Neuron (in vitro differentiated cells): ENCODE measurements around the gene VWC2L.

Source experiments
- H2AFZ ChIP-seq: one replicate; pipeline ENCODE4 v1.6.1; 2013; ENCODE audit warnings: low read depth, mild to moderate bottlenecking, inconsistent platforms, low read length, moderate library complexity
- H3K27me3 ChIP-seq: one replicate; pipeline ENCODE4 v1.6.1; 2013; ENCODE audit warnings: low read length; ENCODE audit not compliant: insufficient read depth
- H3K36me3 ChIP-seq: one replicate; pipeline ENCODE4 v1.6.1; 2013; ENCODE audit warnings: low read length; ENCODE audit not compliant: insufficient read depth
- H3K4me1 ChIP-seq: one replicate; pipeline ENCODE4 v1.6.1; 2013; ENCODE audit warnings: low read length; ENCODE audit not compliant: insufficient read depth
- H3K4me3 ChIP-seq: 2 replicates; pipeline ENCODE4 v1.5.1; 2013; ENCODE audit warnings: mild to moderate bottlenecking, low read length, moderate library complexity
- H3K9me3 ChIP-seq: one replicate; pipeline ENCODE4 v1.6.1; 2013; ENCODE audit warnings: low read length

Gene VWC2L

GRCh38 chr2:214557884-214558283 is 147.0 kb downstream of the VWC2L start:
- no peaks in the 10 kb centered on the region for H3K36me3 ChIP-seq
- no peaks in the 10 kb centered on the region for H3K9me3 ChIP-seq
- H2AFZ ChIP-seq, result no peak overlapping the region
- H3K4me1 ChIP-seq, result peaks cover 6% of the 10 kb centered on the region
- H3K27me3 ChIP-seq, result no peaks in the 10 kb centered on the region
- H3K4me3 ChIP-seq, result no peak overlapping the region

- Histone ChIP-seq H3K36me3 (no peaks in the 10 kb centered on the region), H2AFZ (no peak overlapping the region), H3K27me3 (no peaks in the 10 kb centered on the region), H3K4me3 (no peak overlapping the region), H3K9me3 (no peaks in the 10 kb centered on the region), H3K4me1 (peaks cover 6% of the 10 kb centered on the region)
These were observed 147.5 kb downstream of the VWC2L start for GRCh38 chr2:214558341-214558740.

- no peak overlapping the region for H3K4me3 ChIP-seq
- H3K36me3 ChIP-seq, result no peaks in the 10 kb centered on the region
- no peaks in the 10 kb centered on the region for H3K9me3 ChIP-seq
- H3K4me1 ChIP-seq, result peaks cover 6% of the 10 kb centered on the region
- H3K27me3 ChIP-seq, result no peaks in the 10 kb centered on the region
- no peak overlapping the region for H2AFZ ChIP-seq
These were observed 149.3 kb downstream of the VWC2L start for GRCh38 chr2:214560176-214560575.

- Histone ChIP-seq H3K36me3 (no peaks in the 10 kb centered on the region), H2AFZ (no peak overlapping the region), H3K27me3 (no peaks in the 10 kb centered on the region), H3K4me1 (peaks cover 6% of the 10 kb centered on the region), H3K4me3 (no peak overlapping the region), H3K9me3 (no peaks in the 10 kb centered on the region)
These were observed 149.8 kb downstream of the VWC2L start for GRCh38 chr2:214560618-214561190.

- no peaks in the 10 kb centered on the region for H3K27me3 ChIP-seq
- no peaks in the 10 kb centered on the region for H3K9me3 ChIP-seq
- no peak overlapping the region for H3K4me3 ChIP-seq
- H3K4me1 ChIP-seq, result no peaks in the 10 kb centered on the region
- H3K36me3 ChIP-seq, result no peaks in the 10 kb centered on the region
- no peak overlapping the region for H2AFZ ChIP-seq
These were observed 154.4 kb downstream of the VWC2L start for GRCh38 chr2:214565246-214565645.

GRCh38 chr2:214566457-214566856 is 155.6 kb downstream of the VWC2L start:
- Histone ChIP-seq H3K36me3 (no peaks in the 10 kb centered on the region), H3K4me1 (no peaks in the 10 kb centered on the region), H3K9me3 (no peaks in the 10 kb centered on the region), H3K4me3 (no peak overlapping the region), H2AFZ (no peak overlapping the region), H3K27me3 (no peaks in the 10 kb centered on the region)

GRCh38 chr2:214569419-214570035 is 158.7 kb downstream of the VWC2L start:
- Histone ChIP-seq H3K9me3 (no peaks in the 10 kb centered on the region), H3K4me1 (peaks cover 7% of the 10 kb centered on the region), H2AFZ (no peak overlapping the region), H3K27me3 (no peaks in the 10 kb centered on the region), H3K4me3 (no peak overlapping the region), H3K36me3 (no peaks in the 10 kb centered on the region)

GRCh38 chr2:214574084-214574781 is 163.4 kb downstream of the VWC2L start:
- no peak overlapping the region for H2AFZ ChIP-seq
- H3K9me3 ChIP-seq, result no peaks in the 10 kb centered on the region
- no peak overlapping the region for H3K4me3 ChIP-seq
- H3K27me3 ChIP-seq, result no peaks in the 10 kb centered on the region
- no peaks in the 10 kb centered on the region for H3K36me3 ChIP-seq
- peaks cover 51% of the 10 kb centered on the region for H3K4me1 ChIP-seq

- Histone ChIP-seq H3K36me3 (no peaks in the 10 kb centered on the region), H3K9me3 (no peaks in the 10 kb centered on the region), H3K4me1 (peaks cover 57% of the 10 kb centered on the region), H2AFZ (peak overlapping the region; percentile 38), H3K4me3 (no peak overlapping the region), H3K27me3 (no peaks in the 10 kb centered on the region)
These were observed 164.2 kb downstream of the VWC2L start for GRCh38 chr2:214575030-214575429.

- peak overlapping the region; percentile 38 for H2AFZ ChIP-seq
- H3K27me3 ChIP-seq, result no peaks in the 10 kb centered on the region
- no peak overlapping the region for H3K4me3 ChIP-seq
- no peaks in the 10 kb centered on the region for H3K9me3 ChIP-seq
- H3K36me3 ChIP-seq, result no peaks in the 10 kb centered on the region
- peaks cover 61% of the 10 kb centered on the region for H3K4me1 ChIP-seq
These were observed 164.6 kb downstream of the VWC2L start for GRCh38 chr2:214575465-214575864.

GRCh38 chr2:214577769-214578168 is 166.9 kb downstream of the VWC2L start:
- no peak overlapping the region for H3K4me3 ChIP-seq
- no peaks in the 10 kb centered on the region for H3K36me3 ChIP-seq
- H3K9me3 ChIP-seq, result no peaks in the 10 kb centered on the region
- H3K4me1 ChIP-seq, result peaks cover 67% of the 10 kb centered on the region
- H2AFZ ChIP-seq, result no peak overlapping the region
- no peaks in the 10 kb centered on the region for H3K27me3 ChIP-seq

GRCh38 chr2:214578442-214578841 is 167.6 kb downstream of the VWC2L start:
- Histone ChIP-seq H3K36me3 (no peaks in the 10 kb centered on the region), H3K9me3 (no peaks in the 10 kb centered on the region), H3K4me1 (peaks cover 67% of the 10 kb centered on the region), H2AFZ (peak overlapping the region; percentile 59), H3K27me3 (no peaks in the 10 kb centered on the region), H3K4me3 (no peak overlapping the region)

GRCh38 chr2:214579035-214579434 is 168.2 kb downstream of the VWC2L start:
- Histone ChIP-seq H3K4me1 (peaks cover 66% of the 10 kb centered on the region), H2AFZ (no peak overlapping the region), H3K4me3 (no peak overlapping the region), H3K9me3 (no peaks in the 10 kb centered on the region), H3K36me3 (no peaks in the 10 kb centered on the region), H3K27me3 (no peaks in the 10 kb centered on the region)
